ENCODE measurements around the gene SCAPER.
"Not testable (repeated sequence)": the region's sequence is repeated elsewhere in the genome, so short reads cannot be mapped to it uniquely, and the experiment has no call there.

Gene SCAPER

DNA sequence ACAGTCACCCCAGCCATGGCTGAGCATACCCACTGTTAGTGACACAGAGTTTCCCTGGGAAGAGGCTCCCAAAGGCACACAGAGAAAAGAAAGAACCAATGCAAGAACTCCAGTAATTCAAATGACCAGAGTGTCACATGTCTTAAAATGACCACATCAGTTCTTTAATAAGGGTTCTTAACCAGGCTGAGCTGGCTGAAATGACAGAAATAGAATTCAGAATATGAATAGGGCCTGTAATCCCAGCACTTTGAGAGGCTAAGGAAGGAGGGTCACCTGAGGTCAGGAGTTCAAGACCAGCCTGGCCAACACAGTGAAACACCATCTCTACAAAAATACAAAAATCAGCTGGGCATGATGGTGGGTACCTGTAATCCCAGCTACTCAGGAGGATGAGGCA, 54.8 kb downstream of the SCAPER start:
- DNase-seq (ENCODE audit: low spot score), result not testable (repeated sequence)

DNA sequence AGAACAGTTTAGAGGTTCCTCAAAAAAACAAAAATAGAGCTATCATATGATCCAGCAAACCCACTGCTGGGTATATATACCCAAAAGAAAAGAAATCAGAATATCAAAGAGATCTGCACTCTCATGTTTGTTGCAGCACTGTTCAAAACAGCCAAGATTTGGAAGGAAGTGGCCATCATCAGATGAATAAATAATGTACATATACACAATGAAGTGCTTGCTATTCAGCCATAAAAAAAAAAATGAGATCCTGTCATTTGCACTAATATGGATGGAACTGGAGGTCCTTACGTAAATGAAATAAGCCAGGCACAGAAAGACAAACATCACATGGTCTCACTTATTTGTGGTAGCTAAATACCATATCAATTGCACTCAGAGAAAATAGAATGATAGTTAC, 58.4 kb downstream of the SCAPER start:
- DNase-seq (ENCODE audit: low spot score), result no peak

DNA sequence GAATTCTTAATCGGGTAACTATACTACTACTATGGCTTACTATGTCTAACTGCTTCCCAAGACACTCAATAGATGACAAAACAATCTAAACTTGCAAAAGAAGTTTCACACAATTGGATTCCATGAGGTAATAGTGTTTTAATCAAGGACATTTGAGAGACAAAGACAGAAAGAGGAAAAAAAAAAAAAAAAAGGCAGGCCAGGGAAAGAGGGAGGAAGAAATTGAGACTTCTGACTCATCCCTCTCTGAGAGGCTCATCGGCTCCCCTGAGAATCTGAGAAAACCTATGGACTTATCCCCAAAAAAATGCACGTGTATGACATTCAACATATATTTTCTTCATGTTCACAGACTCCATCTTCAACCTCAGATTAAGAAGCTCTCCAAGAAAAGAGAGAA, 61.0 kb downstream of the SCAPER start:
- no peak for DNase-seq (ENCODE audit: low spot score)

DNA sequence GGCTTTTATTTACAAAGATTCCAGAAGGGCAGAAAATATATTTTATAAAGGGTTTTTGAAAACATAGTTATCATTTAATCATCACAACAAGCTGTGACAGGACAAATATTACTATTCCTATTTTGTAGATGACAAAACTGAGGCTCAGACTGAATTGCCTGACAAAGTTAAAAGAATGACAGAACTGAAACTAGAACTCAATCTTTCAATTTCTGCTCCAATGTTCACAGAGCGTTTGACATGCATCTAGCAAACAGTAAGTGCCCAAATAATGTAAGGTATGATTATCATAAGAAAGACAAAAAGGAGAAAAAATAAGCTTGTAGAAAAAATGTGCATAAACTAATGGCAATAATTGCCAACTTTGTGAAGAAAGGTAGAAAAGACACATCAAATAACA, 61.9 kb downstream of the SCAPER start:
- DNase-seq (ENCODE audit: low spot score), result no peak

DNA sequence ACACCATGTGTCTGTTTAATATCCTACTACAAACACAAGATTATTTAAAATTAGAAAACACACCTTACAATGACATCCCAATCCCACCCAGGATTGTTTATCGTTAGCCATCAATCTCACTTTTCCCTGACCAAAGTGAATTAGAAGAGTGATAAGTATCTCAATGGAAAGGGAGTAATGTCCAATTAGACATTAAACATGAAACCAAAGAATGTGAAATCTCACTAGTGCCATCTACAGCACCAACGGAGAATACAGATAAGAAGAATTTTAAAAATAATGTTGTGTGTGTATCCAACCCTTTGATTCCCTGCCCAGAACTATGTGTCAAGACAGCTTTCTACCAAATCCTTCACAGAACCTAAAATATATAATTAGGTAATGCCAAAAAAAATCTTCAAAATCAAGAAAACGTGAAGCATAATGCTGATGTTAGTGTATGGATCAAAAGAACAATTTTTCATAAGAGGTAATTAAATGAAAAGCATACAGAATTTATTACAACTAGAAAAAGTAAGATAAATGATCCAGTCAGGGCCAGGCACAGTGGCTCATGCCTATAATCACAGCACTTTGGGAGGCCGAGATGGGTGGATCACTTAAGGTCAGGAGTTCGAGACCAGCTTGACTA, 64.2 kb downstream of the SCAPER start:
- peak; percentile 38 for DNase-seq (ENCODE audit: low spot score)

DNA sequence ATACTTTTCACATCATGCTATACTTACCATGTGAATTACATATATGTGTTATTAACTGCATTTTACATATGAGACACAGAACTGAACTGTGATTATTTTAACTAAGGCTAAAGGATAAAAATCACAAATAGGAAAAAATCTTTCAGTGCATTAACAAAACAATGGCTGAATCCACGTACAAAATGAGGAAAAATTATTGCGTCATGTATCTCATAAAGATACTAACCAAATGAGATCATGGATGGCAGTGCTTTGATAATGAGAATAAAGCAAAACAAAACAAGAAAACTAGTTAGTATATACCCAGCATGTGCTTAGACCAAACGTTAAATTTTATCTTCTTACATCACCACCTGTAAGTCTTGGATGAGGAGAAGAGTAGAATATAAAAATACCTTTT, 66.0 kb downstream of the SCAPER start:
- no peak for DNase-seq (ENCODE audit: low spot score)

DNA sequence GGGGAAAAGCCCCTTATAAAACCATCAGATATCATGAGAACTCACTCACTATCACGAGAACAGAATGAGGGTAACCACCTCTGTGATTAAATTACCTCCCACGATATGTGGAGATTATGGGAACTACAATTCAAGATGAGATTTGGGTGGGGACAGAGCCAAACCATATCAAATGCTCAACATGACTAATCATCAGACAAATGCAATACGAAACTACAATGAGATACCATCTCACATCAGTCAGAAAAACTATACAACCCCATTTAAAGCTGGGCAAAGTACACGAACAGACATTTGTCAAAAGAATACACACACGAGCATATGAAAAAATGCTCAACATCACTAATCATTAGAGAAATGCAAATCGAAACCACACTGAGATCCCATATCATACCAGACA, 67.7 kb downstream of the SCAPER start:
- DNase-seq (ENCODE audit: low spot score), result no peak

DNA sequence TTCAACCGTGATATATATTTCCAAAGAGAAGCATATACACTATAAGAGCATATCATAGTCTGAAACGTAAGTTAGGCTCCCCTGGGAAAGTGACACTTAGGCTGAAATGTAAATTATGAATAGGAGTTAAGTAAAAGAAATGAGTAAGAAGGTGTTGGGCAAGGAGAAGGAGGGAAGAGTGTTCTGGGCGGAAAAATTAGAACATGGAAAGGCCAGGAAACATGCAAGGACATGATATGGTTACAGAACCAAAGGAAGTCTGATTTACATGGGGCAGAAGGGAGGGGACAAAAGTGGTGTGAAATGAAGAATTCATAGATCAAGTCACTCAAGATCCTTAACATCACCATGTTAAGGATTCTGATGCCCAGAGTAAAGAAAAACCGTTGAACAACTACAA, 75.2 kb downstream of the SCAPER start:
- DNase-seq (ENCODE audit: low spot score), result no peak

DNA sequence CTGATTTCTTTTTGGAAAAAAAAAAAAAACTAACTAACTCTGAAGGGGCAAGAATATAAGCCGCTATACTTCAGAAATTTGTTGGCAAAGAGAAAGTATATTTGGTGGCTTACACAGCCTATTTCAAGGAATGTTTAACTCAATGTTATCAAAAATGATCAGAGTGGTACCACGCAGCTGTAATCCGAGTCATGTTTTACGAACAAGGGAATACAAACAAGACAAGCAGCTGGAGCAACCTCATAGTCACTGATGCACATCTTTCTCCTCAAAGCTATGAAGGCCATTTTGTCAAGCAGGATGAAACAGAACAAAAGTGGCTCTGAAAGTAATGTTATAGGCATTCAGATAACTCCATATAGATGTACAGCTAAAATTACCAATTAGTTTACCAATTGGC, 81.2 kb downstream of the SCAPER start:
- no peak for DNase-seq (ENCODE audit: low spot score)

DNA sequence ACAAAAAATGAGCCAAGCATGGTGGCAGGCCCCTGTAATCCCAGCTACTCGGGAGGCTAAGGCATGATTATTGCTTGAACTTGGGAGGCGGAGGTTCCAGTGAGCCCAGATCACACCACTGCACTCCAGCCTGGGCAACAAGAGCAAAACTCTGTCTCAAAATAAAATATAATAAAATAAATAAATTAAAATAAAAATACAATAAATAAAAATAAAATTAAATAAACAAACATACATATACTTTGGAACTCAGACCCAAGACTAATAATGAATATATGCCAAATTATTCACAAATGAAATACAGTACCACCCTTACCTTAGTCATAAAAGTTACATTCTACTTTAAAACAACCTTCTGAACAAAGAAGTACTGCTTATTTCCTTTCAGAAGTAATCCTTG, 81.8 kb downstream of the SCAPER start:
- no peak for DNase-seq (ENCODE audit: low spot score)

DNA sequence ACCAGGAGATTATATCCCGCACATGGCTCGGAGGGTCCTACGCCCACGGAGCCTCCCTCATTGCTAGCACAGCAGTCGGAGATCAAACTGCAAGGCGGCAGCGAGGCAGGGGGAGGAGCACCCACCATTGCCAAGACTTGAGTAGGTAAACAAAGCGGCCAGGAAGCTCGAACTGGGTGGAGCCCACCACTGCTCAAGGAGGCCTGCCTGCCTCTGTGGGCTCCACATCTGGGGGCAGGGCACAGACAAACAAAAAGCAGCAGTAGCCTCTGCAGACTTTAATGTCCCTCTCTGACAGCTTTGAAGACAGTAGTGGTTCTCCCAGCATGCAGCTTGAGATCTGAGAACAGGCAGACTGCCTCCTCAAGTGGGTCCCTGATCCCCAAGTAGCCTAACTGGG, 86.2 kb downstream of the SCAPER start:
- DNase-seq (ENCODE audit: low spot score), result not testable (repeated sequence)

DNA sequence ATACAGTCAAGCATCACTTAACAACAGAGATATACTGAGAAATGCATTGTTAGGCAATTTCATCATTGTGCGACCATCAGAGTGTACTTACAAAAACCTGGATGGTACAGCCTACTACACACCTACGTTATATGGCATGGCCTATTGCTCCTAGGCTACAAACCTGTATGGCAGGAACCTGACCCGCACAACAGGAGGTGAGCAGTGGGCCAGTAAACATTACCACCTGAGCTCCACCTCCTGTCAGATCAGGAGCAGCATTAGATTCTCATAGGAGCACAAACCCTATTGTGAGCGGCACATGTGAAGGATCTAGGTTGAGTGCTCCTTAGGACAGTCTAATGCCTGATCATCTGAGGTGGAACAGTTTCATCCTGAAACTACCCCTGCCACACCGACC, 89.7 kb downstream of the SCAPER start:
- no peak for DNase-seq (ENCODE audit: low spot score)

DNA sequence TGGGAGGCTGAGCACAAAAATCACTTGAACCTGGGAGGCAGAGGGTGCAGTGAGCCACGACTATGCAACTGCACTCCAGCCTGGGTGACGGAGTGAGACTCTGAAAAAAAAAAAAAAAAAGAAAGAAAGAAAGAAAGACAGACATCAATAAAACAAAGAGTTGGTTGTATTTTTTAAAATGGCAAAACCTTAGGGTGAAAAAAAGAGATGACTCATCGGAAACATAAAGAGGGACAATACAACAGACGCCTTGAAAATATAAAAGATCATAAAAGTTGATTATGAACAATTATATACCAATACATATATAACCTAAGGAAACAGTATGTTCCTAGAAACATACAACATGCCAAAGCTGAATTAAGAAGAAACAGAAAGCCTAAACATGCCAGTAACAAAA, 92.8 kb downstream of the SCAPER start:
- no peak for DNase-seq (ENCODE audit: low spot score)

DNA sequence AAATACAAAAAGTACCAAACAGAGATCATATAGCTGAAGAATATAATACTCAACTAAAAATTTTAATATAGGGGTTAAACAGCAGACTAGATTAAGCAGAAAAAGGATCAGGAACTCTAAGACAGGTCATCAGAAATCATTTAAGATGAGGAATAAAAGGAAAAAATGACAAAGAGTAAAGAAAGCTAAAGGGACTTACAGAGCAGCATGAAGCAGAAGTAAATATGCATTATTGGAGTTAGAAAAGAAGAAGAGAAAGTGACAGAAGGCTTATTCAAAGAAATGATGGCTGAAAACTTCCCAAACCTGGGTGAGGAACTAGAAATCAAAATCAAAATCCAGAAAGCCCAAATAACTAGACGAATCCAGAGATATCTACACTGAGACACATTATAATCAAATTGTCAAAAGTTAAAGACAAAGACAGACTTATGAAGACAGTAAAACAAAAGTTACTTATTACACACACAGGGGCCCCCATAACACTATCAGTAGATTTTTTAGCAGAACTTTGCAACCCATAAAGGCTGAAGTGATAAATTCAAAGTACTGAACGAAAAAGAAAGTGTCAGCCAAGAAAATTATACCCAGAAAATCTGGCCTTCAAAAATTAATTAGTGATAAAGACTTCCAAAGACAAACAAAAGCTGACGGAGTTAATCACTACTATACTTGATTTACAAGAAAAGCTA, 95.6 kb downstream of the SCAPER start:
- no peak for DNase-seq (ENCODE audit: low spot score)

DNA sequence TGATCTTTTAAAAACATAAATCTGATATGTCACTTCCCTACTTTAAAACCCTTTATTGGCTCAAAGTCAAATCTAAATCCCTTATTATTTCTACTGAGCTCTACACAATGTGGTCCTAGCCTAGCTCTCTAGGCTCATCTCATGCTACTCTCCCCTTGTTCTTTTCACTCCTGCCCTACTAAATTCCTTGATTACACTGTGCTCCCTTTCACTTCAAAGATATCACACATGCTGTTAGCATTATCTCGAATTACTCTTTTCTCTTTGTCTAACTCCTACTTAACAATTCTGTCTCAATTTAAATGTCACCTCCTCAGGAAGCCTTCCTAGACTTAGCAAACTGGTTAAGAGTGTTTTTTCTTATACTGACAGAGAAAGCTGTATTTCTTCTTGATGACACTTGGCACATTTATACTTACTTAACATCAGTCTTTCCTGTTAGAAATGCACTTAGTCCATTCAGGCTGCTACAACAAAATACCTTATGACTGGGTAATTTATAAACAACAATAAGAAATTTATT, 102.0 kb downstream of the SCAPER start:
- DNase-seq (ENCODE audit: low spot score), result no peak

DNA sequence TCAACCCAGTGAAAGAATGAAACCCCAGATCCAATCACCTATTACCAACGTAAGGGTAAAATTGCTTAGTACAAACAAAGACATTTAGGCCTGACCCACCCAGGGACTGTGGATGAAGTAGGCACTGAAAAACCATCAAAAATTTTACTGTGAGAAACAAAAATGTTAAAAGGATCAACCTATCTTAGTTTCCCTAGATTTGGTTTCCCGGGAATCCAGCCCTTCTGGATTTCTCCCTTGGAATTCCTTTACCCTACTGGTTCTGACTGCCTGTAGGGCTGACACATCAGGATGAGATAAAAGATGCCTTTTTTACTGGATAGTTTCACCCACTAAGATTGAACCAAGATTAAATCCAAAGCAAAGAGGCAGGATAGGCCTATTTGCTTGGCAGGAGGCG, 102.7 kb downstream of the SCAPER start:
- DNase-seq (ENCODE audit: low spot score), result no peak

DNA sequence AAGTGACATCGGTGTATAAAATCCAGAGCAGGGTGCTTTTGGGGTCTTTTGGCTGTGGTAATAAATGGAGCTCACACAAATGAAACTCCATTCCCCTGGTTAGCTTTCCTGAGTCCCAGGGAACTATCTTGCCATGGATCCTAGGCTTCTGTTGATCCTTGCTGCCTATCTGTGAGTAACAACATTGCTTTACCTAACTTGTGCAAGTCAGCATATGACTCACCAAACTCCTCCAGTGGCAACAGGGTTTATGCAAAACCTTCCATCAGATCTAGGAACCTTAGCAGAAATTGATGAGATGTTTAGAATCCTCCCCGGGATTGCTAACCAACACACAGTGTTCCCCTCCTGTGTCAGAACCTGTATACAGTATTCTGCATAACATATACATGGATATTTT, 105.4 kb downstream of the SCAPER start:
- DNase-seq (ENCODE audit: low spot score), result no peak

DNA sequence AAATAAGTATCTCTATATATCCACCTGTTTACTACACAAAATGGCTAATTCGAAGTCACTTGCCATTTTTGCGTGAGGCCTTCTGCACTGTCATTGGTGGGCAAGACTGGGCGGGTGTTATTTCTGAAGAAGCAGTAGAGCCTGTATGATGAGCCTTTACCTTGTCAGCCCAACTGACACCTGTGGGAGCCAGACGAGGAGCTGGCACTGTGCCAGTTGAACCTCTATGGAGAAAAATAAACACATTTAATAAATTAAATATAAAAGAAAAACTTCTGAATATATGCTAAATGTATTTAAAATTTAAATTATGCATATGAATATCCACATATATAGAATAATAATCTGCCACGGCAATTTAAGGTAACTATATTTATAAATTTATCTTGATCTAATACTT, 109.9 kb downstream of the SCAPER start:
- DNase-seq (ENCODE audit: low spot score), result no peak

DNA sequence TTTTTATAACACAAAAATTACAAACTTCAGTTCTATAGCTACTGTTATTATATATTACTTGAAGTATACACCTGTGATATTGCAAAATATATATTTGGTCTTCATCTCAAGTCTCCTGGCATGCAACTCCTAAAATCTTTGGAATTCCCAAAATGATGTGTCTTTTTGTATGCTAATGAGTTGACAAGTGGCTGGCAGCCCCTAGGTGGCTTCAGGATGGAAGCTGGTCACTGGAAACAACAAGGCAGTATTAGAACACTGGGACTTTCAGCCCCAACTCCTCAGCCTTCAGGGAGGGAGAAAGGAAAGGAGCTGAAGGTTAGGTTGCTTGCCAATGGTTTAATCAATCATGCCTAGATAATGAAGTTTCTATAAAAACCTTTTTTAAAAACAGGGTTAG, 112.0 kb downstream of the SCAPER start:
- DNase-seq (ENCODE audit: low spot score), result no peak

DNA sequence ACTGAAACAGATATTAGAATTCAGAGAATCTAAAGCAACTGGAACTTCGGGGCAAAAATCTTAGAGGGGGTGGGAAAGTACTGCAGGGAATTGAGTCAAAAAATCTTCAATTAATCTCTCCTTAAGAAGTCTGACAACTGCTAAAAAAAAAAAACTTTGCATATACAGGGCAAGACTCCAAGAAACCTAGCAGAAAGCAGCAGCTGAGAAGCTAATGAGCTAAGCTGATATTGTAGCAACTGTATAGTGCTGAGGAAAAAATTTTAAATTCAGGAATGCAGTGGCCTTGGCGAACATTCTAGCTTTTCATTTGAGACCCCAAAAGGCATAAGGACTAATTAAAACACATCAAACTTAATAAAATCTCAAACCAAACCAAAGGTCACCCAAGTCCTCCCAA, 113.6 kb downstream of the SCAPER start:
- DNase-seq (ENCODE audit: low spot score), result no peak

DNA sequence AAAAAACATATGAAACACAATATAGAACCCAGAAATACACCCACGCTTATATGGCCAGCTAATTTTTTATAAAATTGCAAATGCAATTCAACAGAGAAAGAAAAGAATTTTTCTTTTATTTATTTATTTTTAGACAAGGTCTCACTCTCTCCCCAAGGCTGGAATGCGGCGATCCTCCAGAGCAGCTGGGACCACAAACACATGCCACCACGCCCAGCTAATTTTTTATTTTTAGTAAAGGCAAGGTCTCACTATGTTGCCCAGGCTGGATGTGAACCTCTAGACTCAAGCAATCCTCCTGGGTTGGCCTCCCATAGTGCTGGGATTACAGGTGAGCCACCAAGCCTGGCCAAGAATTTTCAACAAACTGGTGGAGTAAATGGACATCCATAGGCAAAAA, 117.9 kb downstream of the SCAPER start:
- DNase-seq (ENCODE audit: low spot score), result no peak

DNA sequence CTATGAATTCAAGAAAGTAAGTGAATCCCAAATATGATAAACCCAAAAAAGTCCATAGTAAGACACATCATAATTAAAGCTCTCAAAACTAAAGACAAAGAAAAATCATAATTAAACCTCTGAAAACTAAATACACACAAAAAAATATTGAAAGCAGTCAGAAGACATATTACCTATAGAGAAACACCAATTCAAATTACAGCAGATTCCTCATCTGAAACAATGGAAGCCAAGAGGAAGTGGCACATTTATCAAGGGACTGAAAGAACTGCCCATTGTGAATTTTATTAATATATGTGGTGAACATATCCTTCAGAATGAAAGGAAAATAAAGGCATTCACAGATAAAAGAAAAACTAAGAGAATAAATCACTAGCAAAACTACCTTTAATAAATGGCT, 128.2 kb downstream of the SCAPER start:
- no peak for DNase-seq (ENCODE audit: low spot score)

DNA sequence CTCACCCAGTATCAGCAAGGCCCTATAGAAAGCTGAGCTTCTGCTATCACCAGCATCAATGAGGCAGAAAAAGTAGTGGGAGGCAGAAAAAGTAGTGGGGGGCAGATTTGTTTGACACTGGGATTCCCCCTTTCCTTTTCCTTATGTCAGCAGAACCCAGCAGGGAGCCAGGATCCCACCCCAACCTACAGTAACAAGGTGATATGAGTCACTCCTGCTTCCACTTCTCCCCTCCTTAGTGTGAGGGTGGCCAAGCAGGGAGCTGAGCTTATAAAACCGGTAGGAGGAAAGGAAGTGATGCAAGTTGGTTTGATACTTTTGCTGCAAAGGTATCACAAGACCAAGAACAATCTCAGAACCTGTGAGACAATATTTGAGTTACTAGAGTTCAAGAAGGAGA, 128.7 kb downstream of the SCAPER start:
- no peak for DNase-seq (ENCODE audit: low spot score)

DNA sequence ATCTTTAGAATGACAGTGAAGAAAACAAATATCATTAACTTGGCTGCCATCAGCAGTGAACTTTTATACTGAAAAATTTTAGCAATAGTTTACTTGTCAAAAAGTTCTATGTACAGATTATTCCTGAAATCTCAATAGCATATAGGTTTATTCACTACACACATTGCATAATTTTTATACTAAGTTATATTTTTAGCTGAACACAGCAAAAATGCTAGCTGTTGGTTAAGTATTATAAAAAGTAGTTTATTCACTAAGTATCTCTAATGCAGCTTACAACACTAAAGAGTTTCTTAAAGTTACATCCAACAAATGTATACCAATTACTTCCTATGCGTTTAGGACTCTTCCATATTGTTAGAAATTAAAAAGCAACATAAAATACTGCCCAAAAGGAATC, 131.9 kb downstream of the SCAPER start:
- no peak for DNase-seq (ENCODE audit: low spot score)
